ENCODE results near the gene ZBTB3.
"Not testable (repeated sequence)": the region's sequence is repeated elsewhere in the genome, so short reads cannot be mapped to it uniquely, and the experiment has no call there.

ZBTB3 gene

GRCh38 chr11:62707277-62707861 lies 46.6 kb downstream of the ZBTB3 start, which contains the start of the genes BSCL2 and GNG3:
Gene BSCL2 (minus strand): TSS chr11:62707424. CDS start chr11:62707195, 229 bp downstream.
Gene GNG3 (plus strand): TSS chr11:62707676. CDS start chr11:62708296, 620 bp downstream.
- peak within 1 kb of the TSS; percentile 98 for H3K27ac ChIP-seq
- POLR2A ChIA-PET (ENCODE audit: low non-redundant PET), result no interaction called here
- DNase-seq (ENCODE audit: low spot score), result no peak

GRCh38 chr11:62706850-62707247 lies 47.1 kb downstream of the ZBTB3 start:
- POLR2A ChIA-PET (ENCODE audit: low non-redundant PET), result no interaction called here
- no peak for DNase-seq (ENCODE audit: low spot score)
- H3K27ac ChIP-seq, result peak overlapping the region; percentile 98
- CTCF ChIA-PET, result interaction anchor here (1.7 to 2.1 kb wide), 2 partner anchors 12 to 26 kb away, joined by 7 to 8 read pairs; no protein-coding TSS in a partner anchor
- TF ChIP-seq, protein P1, sequence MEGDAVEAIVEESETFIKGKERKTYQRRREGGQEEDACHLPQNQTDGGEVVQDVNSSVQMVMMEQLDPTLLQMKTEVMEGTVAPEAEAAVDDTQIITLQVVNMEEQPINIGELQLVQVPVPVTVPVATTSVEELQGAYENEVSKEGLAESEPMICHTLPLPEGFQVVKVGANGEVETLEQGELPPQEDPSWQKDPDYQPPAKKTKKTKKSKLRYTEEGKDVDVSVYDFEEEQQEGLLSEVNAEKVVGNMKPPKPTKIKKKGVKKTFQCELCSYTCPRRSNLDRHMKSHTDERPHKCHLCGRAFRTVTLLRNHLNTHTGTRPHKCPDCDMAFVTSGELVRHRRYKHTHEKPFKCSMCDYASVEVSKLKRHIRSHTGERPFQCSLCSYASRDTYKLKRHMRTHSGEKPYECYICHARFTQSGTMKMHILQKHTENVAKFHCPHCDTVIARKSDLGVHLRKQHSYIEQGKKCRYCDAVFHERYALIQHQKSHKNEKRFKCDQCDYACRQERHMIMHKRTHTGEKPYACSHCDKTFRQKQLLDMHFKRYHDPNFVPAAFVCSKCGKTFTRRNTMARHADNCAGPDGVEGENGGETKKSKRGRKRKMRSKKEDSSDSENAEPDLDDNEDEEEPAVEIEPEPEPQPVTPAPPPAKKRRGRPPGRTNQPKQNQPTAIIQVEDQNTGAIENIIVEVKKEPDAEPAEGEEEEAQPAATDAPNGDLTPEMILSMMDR (conservative IDR thresholded peaks at IDR 0.05; ENCODE audit: low read depth), result no peak

More at GRCh38 chr11:62707277-62707861, 46.6 kb downstream of the ZBTB3 start, which contains the start of the genes BSCL2 and GNG3:
- CTCF ChIA-PET, result interaction anchor here (2.1 kb wide), 1 partner anchor 13 kb away, joined by 7 read pairs; no protein-coding TSS in a partner anchor
- TF ChIP-seq, protein P1 (conservative IDR thresholded peaks at IDR 0.05; ENCODE audit: low read depth), result no peak

DNA sequence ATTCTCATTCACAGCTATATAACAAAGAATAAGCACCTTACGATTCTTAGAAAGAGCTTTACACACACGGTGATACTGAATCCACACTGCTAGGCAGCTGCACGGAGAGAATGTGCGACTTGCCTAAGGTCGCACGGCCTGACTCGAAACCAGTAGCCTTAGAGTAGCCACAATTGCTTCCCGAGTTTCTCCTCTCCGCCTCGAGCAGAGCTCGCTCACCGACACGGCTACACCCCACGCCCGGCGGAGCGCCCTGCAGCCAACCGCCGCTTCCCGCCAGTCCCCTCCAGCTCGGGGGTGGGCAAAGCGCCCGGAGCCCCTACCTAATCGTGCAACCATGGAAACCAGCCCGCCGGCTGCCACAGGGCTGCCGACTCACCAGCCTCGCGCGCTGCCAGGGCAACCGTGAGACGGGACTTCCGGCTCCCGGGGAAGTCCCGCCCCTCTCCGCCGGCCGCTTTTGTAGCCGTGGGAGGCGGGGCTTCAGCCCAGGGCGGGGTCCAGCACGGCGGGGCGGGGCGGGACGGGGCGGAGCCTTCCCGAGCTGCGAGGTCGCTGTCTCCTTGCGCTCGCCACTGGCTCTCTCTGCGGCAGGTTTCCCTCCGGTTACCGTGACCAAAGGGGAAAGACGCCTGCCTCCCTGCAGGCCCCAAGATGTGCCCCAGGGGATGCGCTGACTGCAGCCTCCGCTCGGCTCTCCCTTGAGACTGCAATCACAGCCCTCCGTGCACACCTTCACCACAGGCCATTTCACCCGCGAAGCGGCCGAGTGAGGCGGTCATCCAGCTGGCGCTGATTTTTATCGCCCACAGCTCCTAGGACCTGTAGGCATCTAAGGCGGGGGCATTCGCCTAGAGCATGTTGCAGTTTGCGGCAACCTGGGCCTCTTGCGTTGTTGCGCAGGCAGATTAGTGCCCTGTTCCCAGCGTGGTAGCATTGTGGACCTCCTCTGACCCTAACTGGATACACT lies 47.8 kb downstream of the ZBTB3 start:
- ChIA-PET POLR2A (ENCODE audit: low non-redundant PET) (interaction anchor here (0.7 kb wide), 1 partner anchor 25 kb away, joined by 6 read pairs; no protein-coding TSS in a partner anchor), CTCF (interaction anchor here (0.6 to 2.1 kb wide), 3 partner anchors 12 to 159 kb away, joined by 3 to 8 read pairs (median 7); no protein-coding TSS in a partner anchor)
- TF ChIP-seq, protein P1 (conservative IDR thresholded peaks at IDR 0.05; ENCODE audit: low read depth), result no peak
- peak; percentile 91 for DNase-seq (ENCODE audit: low spot score)
- peak overlapping the region; percentile 98 for H3K27ac ChIP-seq

DNA sequence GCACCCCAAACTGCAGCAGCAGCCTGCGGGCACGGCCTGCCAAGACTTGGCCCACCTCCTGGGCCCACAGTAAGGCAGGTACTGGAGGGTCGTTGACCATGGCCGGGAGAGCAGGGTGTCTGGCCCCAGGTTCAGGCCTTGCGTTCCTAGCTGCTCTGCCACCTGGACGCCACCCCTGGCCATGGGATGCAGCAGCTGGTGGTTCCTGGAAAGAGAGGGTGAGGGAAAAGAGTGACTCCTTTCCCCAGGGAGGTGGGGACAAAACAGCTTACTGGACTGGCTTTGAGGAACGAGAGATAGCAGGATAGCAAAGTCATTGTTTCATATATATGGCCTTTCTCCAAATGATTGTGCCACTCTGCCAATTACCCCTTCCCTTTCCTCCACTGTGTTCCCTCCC lies 48.5 kb downstream of the ZBTB3 start:
- POLR2A ChIA-PET (ENCODE audit: low non-redundant PET), result interaction anchor here (0.7 kb wide), 1 partner anchor 24 kb away, joined by 6 read pairs; no protein-coding TSS in a partner anchor
- CTCF ChIA-PET, result interaction anchor here (0.6 to 1.7 kb wide), 4 partner anchors 20 to 160 kb away, joined by 3 to 8 read pairs (median 3); no protein-coding TSS in a partner anchor

GRCh38 chr11:62703921-62704320 lies 50.0 kb downstream of the ZBTB3 start:
- peak overlapping the region; percentile 44 for H3K27ac ChIP-seq
- CTCF ChIA-PET, result interaction anchor here (0.7 to 0.8 kb wide), 2 partner anchors 93 to 913 kb away, joined by 3 to 5 read pairs; no protein-coding TSS in a partner anchor
- DNase-seq (ENCODE audit: low spot score); POLR2A ChIA-PET (ENCODE audit: low non-redundant PET): not testable (repeated sequence)

More for the DNA sequence above, 48.5 kb downstream of the ZBTB3 start:
- no peak for DNase-seq (ENCODE audit: low spot score)
- TF ChIP-seq, protein P1 (conservative IDR thresholded peaks at IDR 0.05; ENCODE audit: low read depth), result no peak; the same call in 1 of the 2 replicates
- peak overlapping the region; percentile 98 for H3K27ac ChIP-seq

DNA sequence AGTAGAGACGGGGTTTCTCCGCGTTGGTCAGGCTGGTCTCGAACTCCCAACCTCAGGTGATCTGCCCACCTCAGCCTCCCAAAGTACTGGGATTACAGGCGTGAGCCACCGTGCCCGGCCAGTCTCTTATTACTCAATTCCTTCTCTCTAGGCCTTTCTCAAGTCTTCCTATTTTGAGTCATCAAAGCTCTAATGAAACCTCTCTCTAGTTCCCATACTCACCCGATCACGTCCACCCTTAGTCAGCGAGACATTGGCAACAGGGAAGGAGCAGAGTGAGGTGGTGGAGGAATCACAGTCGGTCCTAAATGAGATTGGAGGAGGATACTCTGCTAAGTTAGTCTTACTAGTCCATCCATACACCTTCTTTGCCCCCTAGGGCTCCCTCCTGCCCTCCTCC lies 51.7 kb downstream of the ZBTB3 start:
- POLR2A ChIA-PET (ENCODE audit: low non-redundant PET), result no interaction called here
- TF ChIP-seq, protein P1 (conservative IDR thresholded peaks at IDR 0.05; ENCODE audit: low read depth), result no peak
- no peak overlapping the region; the same call in 1 of the 2 replicates for H3K27ac ChIP-seq
- DNase-seq (ENCODE audit: low spot score), result no peak
- CTCF ChIA-PET, result interaction anchor here (0.7 to 1.0 kb wide), 2 partner anchors 85 to 1652 kb away, joined by 3 read pairs; partner anchors contain the start of gene TMEM179B
